OCI-LY1 (cell line): ENCODE measurements around the gene PPP2CA.

Source experiments
- CTCF ChIP-seq: fragments of 200-600 bp; sonication (generic), shearing (Covaris generic); IDR thresholded peaks from 2 replicates; pipeline ENCODE4 v1.5.1; 2017; ENCODE audit warnings: mild to moderate bottlenecking, antibody characterized with exemption, low read length, moderate library complexity, mixed read lengths
- EZH2 ChIP-seq: fragments of 200-600 bp; sonication (generic), shearing (Covaris generic); IDR thresholded peaks from 2 replicates; pipeline ENCODE4 v1.8.0; 2017; ENCODE audit warnings: borderline replicate concordance, mixed run types, mild to moderate bottlenecking, antibody characterized with exemption, low read length, moderate library complexity, mixed read lengths

- TF ChIP-seq CTCF (no peak), EZH2 (no peak)
Observed at GRCh38 chr5:134176511-134177368, 49.1 kb downstream of the PPP2CA start, which contains the start of gene SKP1.
